ENCODE measurements around the gene RAD51B. TPM values are rescaled to one million over a fixed set of nuclear protein-coding genes. Genes with fewer than 3 reads are reported as not detected.

The RAD51B gene
- total and polyA plus RNA-seq, 2 donors (not counting 1 experiment from before 2014, with no cell fraction given): 4.6 to 16.3 TPM

DNA sequence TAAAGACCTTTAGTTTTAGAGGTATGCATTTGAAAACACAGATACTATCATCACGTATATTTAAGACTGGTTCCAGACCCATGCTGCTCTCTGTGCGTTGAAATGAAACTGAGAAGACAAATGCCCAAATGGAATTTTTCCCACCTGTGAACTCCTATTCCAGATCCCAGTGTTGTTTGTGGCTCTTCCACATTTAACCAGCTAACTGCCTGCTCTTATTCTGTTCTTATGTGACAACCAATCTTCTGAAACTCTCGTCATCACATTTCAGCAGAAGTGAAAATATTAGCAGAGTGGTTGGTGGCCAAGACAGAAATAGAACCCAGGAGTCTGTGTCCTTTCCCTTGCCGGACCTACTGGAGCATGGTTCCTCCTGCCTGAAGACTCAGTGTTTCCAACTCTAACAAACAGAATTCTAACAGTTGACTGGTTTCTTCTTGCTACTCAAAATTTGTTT, 460.2 kb downstream of the RAD51B start:
- H3K4me3 ChIP-seq (replicated peaks in 1 of 4; ENCODE audit: control extremely low read depth in 1 of 4, insufficient read depth in 1 of 4, low read depth in 3 of 4, low read length in 4 of 4): no peak overlapping the region
- H3K27me3 ChIP-seq (ENCODE audit: control insufficient read depth, insufficient read depth, low read length): no peaks in the 10 kb centered on the region
- DNase-seq (ENCODE audit: low read depth in 2 of 2): no peak
- H3K4me2 ChIP-seq (ENCODE audit: extremely low read depth, insufficient read depth, low read length): no peak overlapping the region
- H3K27ac ChIP-seq (ENCODE audit: insufficient read depth, low read length): no peak overlapping the region
- H3K4me1 ChIP-seq (ENCODE audit: control insufficient read depth, extremely low read depth, insufficient read depth, low read length): no peaks in the 10 kb centered on the region
- no peaks in the 10 kb centered on the region for H3K36me3 ChIP-seq (ENCODE audit: control insufficient read depth, insufficient read depth, low read length)
- TF ChIP-seq, protein P1, sequence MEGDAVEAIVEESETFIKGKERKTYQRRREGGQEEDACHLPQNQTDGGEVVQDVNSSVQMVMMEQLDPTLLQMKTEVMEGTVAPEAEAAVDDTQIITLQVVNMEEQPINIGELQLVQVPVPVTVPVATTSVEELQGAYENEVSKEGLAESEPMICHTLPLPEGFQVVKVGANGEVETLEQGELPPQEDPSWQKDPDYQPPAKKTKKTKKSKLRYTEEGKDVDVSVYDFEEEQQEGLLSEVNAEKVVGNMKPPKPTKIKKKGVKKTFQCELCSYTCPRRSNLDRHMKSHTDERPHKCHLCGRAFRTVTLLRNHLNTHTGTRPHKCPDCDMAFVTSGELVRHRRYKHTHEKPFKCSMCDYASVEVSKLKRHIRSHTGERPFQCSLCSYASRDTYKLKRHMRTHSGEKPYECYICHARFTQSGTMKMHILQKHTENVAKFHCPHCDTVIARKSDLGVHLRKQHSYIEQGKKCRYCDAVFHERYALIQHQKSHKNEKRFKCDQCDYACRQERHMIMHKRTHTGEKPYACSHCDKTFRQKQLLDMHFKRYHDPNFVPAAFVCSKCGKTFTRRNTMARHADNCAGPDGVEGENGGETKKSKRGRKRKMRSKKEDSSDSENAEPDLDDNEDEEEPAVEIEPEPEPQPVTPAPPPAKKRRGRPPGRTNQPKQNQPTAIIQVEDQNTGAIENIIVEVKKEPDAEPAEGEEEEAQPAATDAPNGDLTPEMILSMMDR (conservative IDR thresholded peaks at IDR 0.05 in 1 of 2, IDR thresholded peaks at IDR 0.05 in 1 of 2; ENCODE audit: low read depth in 1 of 2, low read length in 2 of 2): no peak
- no peak for TF ChIP-seq EZH2 (IDR thresholded peaks at IDR 0.05; ENCODE audit: low read length, missing control alignments)
- H3K9ac ChIP-seq (ENCODE audit: insufficient read depth, low read length): no peak overlapping the region
- H3K79me2 ChIP-seq (ENCODE audit: control insufficient read depth, insufficient read depth, low read length): no peaks in the 10 kb centered on the region
- H2AFZ ChIP-seq (ENCODE audit: low read length): no peak overlapping the region
- H3K9me3 ChIP-seq (ENCODE audit: control insufficient read depth, insufficient read depth, low read depth, low read length): no peaks in the 10 kb centered on the region
- no peaks in the 10 kb centered on the region for H4K20me1 ChIP-seq (ENCODE audit: control insufficient read depth, extremely low read depth, insufficient read depth, low read length)

DNA sequence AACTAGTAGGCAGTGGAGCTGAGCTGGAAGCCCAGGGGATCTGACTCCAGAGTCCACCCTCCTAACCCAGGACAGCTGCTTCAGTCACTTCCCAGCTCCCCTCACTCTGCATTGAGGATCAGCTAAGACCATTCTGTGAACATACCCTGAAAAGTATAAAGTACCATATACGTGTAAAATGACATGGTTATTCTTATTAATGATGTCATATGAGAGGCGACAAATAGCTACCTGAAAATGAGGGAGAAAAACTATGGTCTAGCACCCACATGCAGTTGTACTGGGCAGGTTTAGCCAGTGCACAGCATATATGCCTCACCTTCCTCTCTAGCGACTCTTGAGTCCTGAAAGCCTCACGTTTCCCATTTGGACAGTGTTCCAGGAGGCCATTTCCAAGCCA, 461.9 kb downstream of the RAD51B start:
- H3K4me3 ChIP-seq (replicated peaks in 1 of 4; ENCODE audit: control extremely low read depth in 1 of 4, insufficient read depth in 1 of 4, low read depth in 3 of 4, low read length in 4 of 4): no peak overlapping the region
- H3K9me3 ChIP-seq (ENCODE audit: control insufficient read depth, insufficient read depth, low read depth, low read length): no peaks in the 10 kb centered on the region
- TF ChIP-seq EZH2 (IDR thresholded peaks at IDR 0.05; ENCODE audit: low read length, missing control alignments): no peak
- TF ChIP-seq, protein P1 (conservative IDR thresholded peaks at IDR 0.05 in 1 of 2, IDR thresholded peaks at IDR 0.05 in 1 of 2; ENCODE audit: low read depth in 1 of 2, low read length in 2 of 2): no peak
- H3K4me1 ChIP-seq (ENCODE audit: control insufficient read depth, extremely low read depth, insufficient read depth, low read length): no peaks in the 10 kb centered on the region
- no peaks in the 10 kb centered on the region for H3K36me3 ChIP-seq (ENCODE audit: control insufficient read depth, insufficient read depth, low read length)
- no peak for DNase-seq (ENCODE audit: low read depth in 2 of 2)
- H3K9ac ChIP-seq (ENCODE audit: insufficient read depth, low read length): no peak overlapping the region
- no peak overlapping the region for H3K4me2 ChIP-seq (ENCODE audit: extremely low read depth, insufficient read depth, low read length)
- no peaks in the 10 kb centered on the region for H3K27me3 ChIP-seq (ENCODE audit: control insufficient read depth, insufficient read depth, low read length)
- H3K79me2 ChIP-seq (ENCODE audit: control insufficient read depth, insufficient read depth, low read length): no peaks in the 10 kb centered on the region
- H3K27ac ChIP-seq (ENCODE audit: insufficient read depth, low read length): no peak overlapping the region
- H4K20me1 ChIP-seq (ENCODE audit: control insufficient read depth, extremely low read depth, insufficient read depth, low read length): no peaks in the 10 kb centered on the region
- no peak overlapping the region for H2AFZ ChIP-seq (ENCODE audit: low read length)

DNA sequence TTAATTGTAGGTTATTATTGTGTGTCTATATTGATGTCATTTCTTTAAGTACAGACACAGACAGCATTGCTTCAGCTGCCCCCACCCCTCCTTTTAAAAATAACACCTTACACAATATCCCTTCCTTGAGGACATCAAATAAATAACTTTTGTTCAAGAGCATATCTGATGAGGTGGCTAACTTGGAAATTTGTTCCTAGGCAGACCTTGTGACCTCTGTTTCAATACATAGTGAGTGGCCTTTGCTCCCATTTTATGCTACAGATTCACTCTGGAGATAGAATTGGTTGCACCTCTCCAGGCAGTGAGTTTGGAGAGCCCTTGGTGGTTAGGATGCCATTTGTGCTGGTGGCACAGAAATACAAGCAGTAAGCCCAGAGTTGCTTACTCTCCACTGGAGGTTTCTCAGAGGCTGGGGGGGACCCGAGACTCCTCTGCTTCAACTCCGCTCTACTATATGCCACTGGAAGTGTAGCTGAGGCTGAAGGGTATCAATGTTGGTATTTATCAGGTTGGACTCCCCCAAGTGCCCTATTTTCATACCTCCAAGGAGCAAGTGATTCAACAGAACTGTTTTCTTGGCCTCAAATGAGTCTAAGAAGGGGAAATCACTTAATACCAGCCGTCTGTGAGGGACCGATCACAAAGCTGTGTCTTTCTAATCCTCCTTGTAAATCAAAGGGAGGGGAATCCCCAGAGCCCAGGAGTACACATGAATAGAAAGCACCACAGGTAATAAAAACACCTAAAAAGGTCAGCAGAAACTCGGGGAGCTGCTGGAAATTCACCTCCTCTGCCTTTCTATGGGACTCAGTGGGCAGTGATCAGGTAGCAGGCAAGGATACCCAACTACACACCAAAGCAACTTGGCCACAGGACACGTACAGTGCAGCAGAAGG, 463.1 kb downstream of the RAD51B start:
- H3K4me3 ChIP-seq (replicated peaks in 1 of 4; ENCODE audit: control extremely low read depth in 1 of 4, insufficient read depth in 1 of 4, low read depth in 3 of 4, low read length in 4 of 4): no peak overlapping the region
- TF ChIP-seq, protein P1 (conservative IDR thresholded peaks at IDR 0.05 in 1 of 2, IDR thresholded peaks at IDR 0.05 in 1 of 2; ENCODE audit: low read depth in 1 of 2, low read length in 2 of 2): no peak
- no peak for TF ChIP-seq EZH2 (IDR thresholded peaks at IDR 0.05; ENCODE audit: low read length, missing control alignments)
- no peak overlapping the region for H2AFZ ChIP-seq (ENCODE audit: low read length)
- H3K4me2 ChIP-seq (ENCODE audit: extremely low read depth, insufficient read depth, low read length): no peak overlapping the region
- H3K4me1 ChIP-seq (ENCODE audit: control insufficient read depth, extremely low read depth, insufficient read depth, low read length): no peaks in the 10 kb centered on the region
- no peaks in the 10 kb centered on the region for H4K20me1 ChIP-seq (ENCODE audit: control insufficient read depth, extremely low read depth, insufficient read depth, low read length)
- no peaks in the 10 kb centered on the region for H3K27me3 ChIP-seq (ENCODE audit: control insufficient read depth, insufficient read depth, low read length)
- no peaks in the 10 kb centered on the region for H3K9me3 ChIP-seq (ENCODE audit: control insufficient read depth, insufficient read depth, low read depth, low read length)
- no peak for DNase-seq (ENCODE audit: low read depth in 2 of 2)
- H3K36me3 ChIP-seq (ENCODE audit: control insufficient read depth, insufficient read depth, low read length): no peaks in the 10 kb centered on the region
- H3K9ac ChIP-seq (ENCODE audit: insufficient read depth, low read length): no peak overlapping the region
- H3K79me2 ChIP-seq (ENCODE audit: control insufficient read depth, insufficient read depth, low read length): no peaks in the 10 kb centered on the region
- no peak overlapping the region for H3K27ac ChIP-seq (ENCODE audit: insufficient read depth, low read length)
